HuH-7 (cell line): ENCODE results near the gene ASPN.

ENCODE experiments used
- DNase-seq: peaks from one replicate; pipeline ENCODE4 v3.0.0; 2011; ENCODE audit warnings: low spot score

Gene ASPN

DNA sequence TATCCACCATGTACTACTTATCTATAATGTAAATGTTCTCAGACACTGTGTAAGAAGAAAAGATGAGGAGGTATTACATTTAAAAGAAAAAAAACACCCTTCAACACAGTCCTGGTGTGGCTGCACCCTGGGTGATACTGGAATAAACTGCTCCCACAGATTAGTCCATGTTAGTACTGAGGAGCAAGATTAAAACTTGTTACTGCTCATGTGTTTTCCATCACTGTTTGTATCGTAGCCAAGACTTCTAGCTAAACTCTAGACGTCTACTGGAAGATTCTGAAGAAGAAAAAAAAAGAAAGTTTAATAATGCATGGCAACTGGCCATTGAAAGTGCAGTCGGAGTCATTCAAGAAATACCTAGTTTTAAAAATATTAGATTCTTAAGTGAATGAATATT is at the start of gene ASPN:
Gene ASPN (minus strand): TSS at position 178 of the 400 bp plus-strand sequence.
- no peak for DNase-seq

DNA sequence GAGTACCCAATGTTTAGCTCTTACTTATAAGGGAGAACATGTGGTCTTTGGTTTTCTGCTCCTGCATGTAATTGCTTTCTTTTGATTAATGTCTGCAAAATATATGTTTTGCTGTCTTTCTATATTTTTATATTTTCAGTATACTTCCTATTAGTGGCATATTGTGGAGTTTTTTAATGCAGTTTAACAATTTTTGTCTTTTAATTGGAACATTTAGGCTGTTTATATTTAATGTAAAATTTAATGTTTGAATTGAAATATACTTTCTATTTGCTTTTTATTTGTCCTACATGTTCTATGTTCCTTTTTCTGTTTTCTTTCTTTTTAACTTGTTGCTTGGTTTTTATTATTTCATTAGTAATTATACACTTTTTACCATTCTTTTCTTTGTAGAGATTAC is 48.6 kb upstream of the ASPN start:
- no peak for DNase-seq

DNA sequence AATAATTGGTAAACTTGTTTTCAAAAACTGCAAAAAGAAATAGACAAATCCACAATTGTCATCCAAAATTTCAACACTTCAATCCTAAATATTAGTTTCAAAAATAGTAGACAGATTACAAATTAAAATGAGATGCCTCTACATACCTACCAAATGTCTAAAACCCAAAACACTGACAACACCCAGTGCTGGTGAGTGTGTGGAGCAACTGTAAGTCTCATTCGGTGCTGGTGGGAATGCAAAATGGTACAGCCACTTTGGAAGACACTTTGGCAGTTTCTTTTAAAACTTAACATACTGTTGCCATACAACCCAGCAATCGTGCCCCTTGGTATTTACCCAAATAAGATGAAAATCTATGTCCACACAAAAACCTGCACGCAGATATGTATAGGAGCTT is 46.8 kb upstream of the ASPN start:
- no peak for DNase-seq

DNA sequence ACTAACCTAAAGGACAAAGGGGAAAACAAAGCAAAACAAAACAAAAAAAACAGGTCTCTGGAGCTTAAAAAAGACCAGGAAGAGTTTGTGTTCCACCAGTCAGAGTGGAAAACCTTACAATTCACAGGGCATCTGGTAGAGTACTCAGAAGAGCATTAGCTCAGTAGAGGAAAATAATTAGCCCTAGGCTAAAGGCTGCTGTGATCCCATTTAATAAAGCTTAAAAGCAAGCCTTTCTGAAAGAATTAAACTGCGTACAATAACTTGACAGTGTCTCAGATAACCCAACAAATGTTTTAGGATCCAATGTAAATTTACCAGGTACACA is 46.2 kb upstream of the ASPN start:
- no peak for DNase-seq

DNA sequence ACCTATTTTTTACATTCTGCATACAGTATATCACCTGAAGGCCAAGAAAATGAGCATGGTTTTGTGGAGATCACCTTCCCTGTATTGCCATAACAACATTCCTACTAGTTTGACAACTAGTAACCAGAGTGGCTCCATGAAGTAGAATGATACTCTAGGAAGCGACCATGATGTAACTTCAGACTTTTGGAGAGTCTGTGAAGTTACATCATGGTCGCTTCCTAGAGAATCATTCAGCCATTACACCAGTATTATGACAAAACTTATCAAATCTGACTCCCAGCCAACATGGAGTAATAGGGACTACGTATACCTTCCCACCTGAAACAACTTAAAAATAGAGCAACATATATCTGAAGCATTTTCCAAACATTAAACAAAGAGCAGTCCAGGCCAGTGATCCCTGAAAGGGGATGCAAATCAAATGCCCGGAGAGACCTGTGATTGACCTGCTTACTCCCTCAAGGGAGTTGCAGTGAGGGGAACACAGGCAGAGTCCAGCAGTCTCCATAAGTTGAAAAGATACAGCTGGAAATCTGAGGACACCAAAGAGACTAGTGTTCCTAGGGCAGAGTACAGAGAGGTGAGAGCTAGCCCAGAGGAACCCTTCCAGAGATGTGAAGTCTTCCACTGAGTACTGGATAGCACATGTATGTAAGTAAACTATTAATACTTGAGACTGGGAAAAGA is 45.7 kb upstream of the ASPN start:
- DNase-seq = no peak

DNA sequence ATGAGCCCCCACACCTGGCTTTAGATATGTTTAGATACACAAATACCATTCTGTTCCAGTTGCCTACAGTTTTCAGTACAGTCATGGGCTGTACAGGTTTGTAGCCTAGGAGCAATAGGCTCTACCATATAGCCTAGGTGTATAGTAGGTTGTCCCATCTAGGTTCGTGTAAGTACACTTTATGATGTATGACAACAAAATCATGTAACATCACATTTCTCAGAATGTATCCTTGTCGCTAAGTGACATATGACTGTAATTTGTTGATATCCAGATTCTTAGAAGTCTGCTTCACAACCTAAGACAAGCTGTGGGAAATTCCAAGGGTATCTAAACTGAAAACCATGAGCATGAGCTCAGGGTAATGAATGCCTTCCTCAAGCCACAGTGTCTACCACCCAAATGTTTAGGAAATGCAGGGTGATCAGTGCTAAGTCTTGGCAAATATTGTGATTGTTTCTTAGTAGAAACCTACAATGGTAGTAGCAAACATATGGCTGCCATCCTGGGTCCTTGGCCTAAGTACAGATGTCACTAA is 45.1 kb upstream of the ASPN start:
- no peak for DNase-seq

DNA sequence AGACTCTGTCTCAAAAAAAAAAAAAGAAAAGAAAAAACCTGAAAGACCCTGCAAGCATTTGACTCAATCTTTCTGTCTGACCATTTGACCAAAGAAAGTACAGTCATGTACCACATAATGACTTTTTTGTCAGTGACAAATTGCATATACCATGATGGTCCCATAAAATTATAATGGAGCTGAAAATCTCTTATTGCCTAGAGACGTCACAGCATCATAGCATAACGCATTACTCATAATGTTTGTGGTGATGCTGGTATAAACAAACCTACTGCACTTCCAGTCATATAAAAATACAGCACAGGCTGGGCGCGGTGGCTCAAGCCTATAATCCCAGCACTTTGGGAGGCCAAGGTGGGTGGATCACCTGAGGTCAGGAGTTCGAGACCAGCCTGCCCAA is 43.0 kb upstream of the ASPN start:
- no peak for DNase-seq

DNA sequence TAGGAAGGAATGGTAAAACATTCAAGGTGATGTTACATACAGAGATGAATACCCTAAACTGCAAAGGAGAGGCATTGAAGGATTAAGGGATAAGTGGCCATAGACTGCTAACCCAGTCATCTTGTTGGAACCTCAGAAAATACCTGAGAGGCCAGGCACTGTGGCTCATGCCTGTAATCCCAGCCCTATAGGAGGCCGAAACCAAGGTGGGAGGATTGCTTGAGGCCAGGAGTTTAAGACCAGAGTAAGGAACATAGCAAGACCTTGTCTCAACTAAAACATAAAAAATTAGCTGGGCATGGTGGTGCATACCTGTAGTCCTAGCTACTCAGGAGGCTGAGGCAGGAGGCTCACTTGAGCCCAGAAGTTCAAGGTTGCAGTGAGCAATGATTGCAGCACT is 42.6 kb upstream of the ASPN start:
- DNase-seq = no peak

DNA sequence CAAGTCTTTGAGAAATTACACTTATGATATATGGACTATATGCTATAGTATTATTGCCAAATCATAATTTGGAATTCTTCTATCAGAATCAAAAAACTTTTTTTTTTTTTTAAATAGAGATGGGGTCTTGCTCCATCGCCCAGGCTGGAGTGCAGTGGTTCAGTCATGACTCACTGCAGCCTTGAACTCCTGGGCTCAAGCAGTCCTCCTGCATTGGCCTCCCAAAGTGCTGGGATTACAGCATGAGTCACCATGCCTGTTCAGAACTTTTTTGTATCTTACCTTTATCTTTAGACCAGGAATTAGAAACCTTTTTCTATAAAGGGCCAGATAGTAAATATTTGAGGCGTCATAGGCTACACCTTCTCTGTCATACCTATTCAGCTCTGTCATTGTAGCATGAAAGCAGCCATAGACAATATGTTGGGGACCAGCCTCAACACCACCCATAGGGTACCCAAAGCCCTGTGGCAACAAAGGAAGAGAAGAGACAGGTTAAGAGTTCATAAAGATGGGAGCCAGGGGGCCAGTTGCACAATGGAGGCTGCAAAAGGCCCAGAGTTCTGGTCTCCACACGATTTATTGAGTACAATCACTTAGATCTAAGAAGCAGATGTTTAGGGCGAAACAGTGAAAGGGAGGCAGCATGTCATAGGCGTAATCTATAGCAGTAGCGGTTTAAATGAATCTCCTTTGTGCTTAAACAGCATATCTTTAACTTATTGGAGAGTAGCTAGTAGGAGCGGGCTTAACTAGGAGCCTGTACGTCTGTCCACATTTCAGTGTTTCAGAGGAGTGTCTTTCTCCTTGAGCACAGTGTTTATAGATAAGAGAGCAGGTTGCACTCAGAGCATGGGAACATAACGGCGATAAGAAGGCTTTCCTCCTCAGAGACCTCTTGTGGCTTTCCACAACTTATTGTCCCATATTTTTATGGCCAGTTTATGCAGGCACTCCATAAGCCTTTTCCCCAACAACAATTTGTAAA is 41.0 kb upstream of the ASPN start:
- no peak for DNase-seq

DNA sequence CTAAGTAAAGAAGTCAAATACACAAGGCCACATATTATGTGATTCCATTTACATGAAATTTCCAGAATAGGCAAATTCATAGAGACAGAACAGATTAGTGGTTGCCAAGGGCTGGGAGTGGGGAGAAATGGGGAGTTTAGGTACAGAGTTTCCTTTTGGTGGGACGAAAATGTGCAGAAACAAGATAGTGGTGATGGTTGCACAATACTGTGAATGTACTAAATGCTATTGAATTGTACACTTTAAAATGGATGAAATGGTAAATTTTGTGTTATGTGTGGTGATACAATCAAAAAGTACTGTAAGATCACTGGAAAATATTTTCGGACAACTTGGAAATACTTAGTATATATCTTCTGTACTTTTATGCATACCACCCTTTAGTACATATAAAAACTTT is 38.5 kb upstream of the ASPN start:
- DNase-seq = no peak

DNA sequence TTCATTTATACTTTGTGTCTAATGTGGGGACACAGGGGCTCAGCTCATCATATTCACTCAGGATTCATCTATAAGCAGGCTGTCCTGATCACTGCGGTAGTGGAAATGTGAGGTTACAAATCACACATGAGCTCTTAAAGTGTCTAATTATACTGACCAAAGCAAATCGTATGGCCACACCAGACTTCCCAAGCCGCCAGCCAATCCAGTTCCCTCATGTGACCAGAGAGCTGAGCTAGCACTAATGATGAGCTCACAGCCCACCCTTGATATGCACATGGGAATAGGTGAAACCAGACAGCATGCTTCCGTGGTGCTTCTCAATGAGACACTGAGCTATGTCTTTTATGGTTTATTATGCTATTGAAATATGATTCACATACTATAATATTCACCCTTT is 35.9 kb upstream of the ASPN start:
- no peak for DNase-seq

DNA sequence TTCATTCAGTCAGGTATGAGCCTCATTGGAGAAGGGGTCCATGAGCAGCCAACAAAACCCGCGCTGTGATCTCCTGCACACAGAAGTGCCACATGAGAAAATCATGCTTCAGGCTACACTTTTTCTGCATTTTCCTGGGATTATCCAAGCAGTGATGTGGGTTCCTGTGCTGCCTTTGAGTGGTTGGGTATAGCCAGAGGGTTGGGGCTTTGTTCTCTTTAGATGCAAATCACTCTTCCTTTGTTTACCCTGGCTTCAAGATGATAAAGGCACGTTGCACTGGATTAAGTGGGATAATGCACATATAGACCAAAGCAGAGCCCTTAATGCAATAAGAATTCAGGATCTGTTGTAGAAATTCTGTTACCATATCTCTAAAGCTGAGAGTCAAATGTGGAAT is 34.7 kb upstream of the ASPN start:
- no peak for DNase-seq

DNA sequence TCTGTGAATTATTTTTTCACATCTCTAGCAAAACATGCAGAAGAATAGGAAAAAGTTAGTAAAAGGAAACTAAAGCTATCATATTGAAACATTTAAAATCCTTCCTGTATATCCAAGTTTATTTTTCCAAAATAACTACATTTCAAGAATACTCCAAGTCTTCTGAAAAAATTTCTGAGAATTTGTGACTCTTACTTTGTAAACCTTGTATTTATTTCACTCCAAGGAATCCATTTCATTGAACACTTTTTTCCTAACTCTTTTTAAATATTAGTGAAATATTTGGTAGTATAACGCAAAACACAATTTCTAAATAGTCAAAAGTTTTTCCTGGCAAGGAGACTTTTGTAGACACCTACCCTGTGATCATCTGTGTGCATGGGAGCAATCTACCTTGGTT is 34.2 kb upstream of the ASPN start:
- DNase-seq = no peak

DNA sequence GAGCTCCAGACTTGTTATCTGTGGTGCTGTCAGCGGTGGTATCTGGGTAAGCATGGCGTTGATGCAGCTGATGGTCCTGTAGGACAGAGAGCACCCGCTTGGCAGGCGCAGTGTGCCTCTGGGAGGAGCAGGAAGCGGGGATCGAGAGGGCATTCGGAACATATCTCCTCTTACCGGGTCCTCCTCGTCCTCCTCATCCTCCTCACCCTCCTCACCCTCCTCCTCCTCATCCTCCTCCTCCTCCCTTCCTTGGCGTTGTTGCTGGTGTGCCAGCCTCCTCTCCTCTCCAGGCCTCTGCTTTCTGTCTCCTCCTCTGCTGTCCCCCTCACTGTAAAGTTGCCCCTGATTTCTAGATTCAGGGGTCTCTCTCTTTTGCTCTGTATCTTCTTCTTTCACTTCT is 32.3 kb upstream of the ASPN start:
- DNase-seq = no peak

DNA sequence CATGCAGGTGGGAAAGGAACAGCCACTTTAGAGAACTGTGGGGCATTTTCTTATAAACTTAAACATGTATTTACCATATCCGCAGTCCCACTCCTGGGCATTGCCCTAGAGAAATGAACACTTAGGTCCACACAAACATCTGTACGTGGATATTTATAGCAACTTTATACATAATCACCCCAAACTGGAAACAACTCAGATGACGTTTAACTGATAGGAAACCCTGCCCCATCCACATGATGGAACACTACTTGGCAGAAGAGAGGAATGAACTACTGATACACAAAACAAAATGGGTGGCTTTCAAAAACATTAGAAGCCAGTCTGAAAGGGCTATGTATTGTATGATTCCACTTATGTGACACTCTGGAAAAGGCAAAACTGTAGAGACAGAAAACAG is 31.0 kb upstream of the ASPN start:
- DNase-seq = no peak

DNA sequence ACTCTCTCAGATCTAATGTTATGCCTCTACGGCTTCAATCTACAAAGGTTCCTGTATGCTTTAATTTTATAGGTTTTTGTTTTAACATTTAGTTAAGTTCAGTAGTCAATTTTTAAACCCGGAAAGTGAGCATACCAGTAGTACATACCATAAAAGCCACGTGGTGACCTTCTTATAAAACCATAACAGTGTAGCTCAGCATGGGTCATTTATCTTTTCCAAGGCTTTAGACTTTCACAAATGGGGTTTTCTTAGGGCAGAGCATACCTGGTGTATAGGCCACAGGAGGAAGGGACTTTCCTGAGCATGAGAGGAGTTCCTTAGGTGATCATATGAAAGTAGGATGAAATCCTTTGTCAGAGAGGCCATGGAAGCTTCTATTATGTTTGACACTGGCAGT is 30.3 kb upstream of the ASPN start:
- no peak for DNase-seq

DNA sequence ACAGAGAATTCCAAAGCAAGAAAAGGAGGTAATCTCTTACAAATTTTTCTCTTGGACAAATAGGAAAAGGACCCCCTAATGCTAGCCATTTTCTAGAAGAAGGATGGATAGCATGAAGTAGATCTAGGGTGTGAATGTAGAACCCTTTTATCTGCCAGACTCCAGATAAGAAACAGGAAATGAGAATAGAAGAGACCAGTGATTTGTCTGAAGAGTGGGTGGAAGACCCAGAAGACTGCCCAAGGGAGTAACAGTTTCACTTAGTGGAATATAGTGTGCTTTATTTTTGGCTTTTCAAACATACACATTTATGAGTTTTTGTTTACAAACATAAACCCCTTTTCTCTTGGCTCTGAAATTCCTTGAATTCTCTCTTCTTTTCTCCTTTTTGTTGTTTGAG is 28.4 kb upstream of the ASPN start:
- DNase-seq = no peak

DNA sequence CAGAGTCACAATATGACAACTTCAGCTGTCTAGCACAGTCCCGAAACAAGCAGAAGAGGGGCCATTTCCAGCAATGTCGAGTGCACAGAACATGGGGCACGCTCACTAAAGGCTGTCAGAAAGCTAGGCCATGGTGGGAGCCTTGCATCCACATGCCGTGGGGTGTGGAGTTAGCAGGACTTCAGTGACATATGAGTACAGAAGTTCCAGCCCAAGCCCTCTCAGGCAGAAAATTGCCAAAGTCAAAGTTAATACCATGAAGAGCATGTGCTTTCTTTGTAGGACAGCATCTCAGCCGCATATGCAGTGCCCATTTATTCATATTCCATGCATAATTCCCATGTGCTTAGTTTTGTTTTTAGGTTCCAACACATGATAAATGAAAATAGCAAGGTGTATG is 26.7 kb upstream of the ASPN start:
- no peak for DNase-seq

DNA sequence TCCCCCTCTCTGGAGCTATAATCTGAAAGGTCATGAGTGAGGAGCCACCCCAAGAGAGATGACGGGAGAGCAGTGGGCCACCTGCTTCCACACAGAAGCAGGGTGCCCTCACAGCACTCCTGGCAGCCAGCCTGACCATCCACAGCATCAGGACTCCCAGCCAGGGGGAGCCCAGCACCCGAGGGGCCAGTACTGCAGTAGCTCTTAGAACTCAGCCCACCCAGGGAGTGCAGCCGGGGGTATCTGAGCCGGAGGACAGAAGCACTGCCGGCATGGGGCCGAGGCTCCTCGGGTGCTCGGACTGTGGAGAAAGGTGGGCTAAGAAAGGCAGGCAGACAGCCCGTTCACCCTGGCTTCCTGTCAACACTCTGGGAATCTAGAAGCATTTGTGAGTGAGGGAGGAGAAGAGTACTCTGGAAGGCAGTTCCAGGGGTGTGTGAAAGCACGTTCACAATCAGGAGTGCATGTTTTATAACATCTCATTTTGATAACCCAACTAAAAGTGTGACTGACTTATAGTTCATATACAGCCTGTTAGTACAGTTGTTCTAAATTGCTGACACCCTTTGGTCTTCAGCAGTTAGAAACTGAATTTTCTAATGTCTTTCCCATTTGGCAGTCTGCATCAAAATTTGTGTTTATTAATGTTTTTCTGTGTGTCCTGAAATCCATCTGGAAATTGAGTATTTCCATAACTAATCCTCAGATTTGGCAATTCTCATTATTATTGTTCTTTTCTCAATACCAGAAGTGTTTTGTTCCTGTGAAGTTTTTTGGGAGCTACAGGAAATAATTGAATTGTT is 25.9 kb upstream of the ASPN start:
- no peak for DNase-seq

DNA sequence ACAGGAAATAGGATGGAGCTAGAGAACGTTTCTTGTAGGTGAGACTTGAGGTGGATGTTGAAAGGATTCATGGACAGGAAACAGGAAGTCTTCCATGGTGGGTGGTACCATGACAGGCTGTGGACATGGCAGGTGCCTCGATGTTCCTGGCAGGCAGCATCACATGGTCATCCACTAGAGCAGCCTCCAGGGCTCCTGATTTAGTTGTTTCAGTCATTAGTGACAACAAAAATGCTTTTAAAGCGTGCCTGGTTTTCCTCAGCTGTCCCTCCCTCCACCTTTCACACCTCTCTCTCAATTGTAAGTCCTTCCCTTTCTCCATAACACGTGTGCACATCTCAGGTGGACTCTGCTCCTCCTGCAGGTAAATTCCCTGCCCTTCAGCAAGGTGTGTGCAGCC is 25.2 kb upstream of the ASPN start:
- DNase-seq = no peak

DNA sequence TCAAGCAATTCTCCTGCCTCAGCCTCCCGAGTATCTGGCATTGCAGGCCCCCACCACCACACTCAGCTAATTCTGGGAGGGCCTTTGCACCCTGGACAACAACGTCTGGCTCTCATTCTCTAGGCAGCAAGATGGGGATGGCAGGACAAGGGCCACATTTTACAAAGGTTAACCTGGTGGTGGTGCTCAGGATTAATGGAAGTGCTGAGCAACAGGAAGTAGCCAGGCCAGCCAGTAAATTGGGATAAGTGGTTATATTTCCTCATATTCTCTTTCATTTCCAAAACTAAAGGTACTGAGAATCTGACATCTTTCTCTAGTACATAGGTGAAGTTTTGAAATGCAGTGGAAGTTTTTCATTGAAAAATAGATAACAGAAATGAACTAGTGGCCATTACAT is 24.7 kb upstream of the ASPN start:
- DNase-seq = no peak

DNA sequence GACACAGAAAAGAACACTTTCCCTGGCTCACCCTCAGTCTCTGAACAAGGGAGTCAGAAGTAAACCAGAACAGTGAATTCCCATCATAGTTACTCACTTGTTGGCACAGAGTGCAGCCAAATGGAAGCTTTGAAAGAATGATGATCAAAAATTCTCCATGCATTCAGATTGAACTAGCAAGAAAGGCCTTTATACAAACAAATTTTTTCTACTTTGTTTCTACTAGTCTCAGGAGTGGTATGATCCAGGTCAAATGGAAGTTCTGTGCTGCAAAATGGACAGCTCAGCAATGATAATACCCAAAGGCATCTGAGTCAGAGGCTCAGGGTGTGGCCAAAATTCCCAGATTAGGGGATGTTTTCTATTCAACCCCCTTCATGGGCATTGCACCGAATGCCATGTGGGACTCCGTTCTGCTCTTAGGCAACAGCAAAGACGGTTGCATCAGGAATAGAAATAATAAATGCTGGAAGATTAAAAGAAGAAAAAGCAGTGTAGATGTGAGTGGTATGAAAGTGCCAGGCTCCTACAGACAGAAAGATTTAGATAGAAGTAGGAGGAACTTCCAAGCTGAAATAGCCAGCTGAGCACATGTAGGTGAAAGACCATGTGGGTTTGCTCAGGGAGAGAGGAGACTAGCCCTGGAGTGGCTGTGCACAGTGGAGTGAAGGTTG is 24.0 kb upstream of the ASPN start:
- DNase-seq = no peak
